HG02571 (cell line): ENCODE measurements around the gene NELFB.
"Not testable (repeated sequence)": the region's sequence is repeated elsewhere in the genome, so short reads cannot be mapped to it uniquely, and the experiment has no call there.

Experiments used
- ATAC-seq: cut with Tn5 transposase; IDR thresholded peaks from one replicate; pipeline ENCODE4 v1.9.1; 2021; ENCODE audit warnings: mild to moderate bottlenecking, moderate library complexity; ENCODE audit not compliant: unreplicated experiment

Gene NELFB

GRCh38 chr9:137247135-137247915 is 7.8 kb upstream of the NELFB start:
- ATAC-seq, result no peak

GRCh38 chr9:137247916-137248175 is 7.3 kb upstream of the NELFB start:
- ATAC-seq, result no peak

GRCh38 chr9:137250329-137251193 is 4.6 kb upstream of the NELFB start:
- no peak for ATAC-seq

- no peak for ATAC-seq
Measured at GRCh38 chr9:137251194-137251461, 4.0 kb upstream of the NELFB start, which contains the start of gene STPG3. Gene STPG3, plus strand, starts transcription at chr9:137251286. Its CDS starts 1 bp downstream, at chr9:137251287.

GRCh38 chr9:137251490-137252268 is 3.4 kb upstream of the NELFB start:
- ATAC-seq, result no peak

- ATAC-seq, result no peak
Measured at GRCh38 chr9:137252555-137253506, 2.3 kb upstream of the NELFB start.

GRCh38 chr9:137253717-137254623 is 1.2 kb upstream of the NELFB start:
- ATAC-seq, result no peak

GRCh38 chr9:137255448-137256114 is 454 bp downstream of the NELFB start:
- ATAC-seq, result no peak

GRCh38 chr9:137256362-137256761 is 1.2 kb downstream of the NELFB start:
- no peak for ATAC-seq

GRCh38 chr9:137256856-137257255 is 1.7 kb downstream of the NELFB start:
- no peak for ATAC-seq

GRCh38 chr9:137262173-137262908 is 7.2 kb downstream of the NELFB start:
- not testable (repeated sequence) for ATAC-seq

GRCh38 chr9:137262909-137263285 is 7.8 kb downstream of the NELFB start:
- ATAC-seq, result no peak

GRCh38 chr9:137263506-137263905 is 8.4 kb downstream of the NELFB start:
- no peak for ATAC-seq

- no peak for ATAC-seq
Measured at GRCh38 chr9:137264067-137264466, 8.9 kb downstream of the NELFB start.

GRCh38 chr9:137265496-137266161 is 10.5 kb downstream of the NELFB start:
- ATAC-seq, result no peak

- no peak for ATAC-seq
Measured at GRCh38 chr9:137266162-137266527, 11.0 kb downstream of the NELFB start.

GRCh38 chr9:137266585-137267453 is 11.7 kb downstream of the NELFB start:
- no peak for ATAC-seq
